IMR-90 (cell line): ENCODE results near the gene FAM13B. TPM values are rescaled to one million over a fixed set of nuclear protein-coding genes. Genes with fewer than 3 reads are reported as not detected.
"Not testable (repeated sequence)": the region's sequence is repeated elsewhere in the genome, so short reads cannot be mapped to it uniquely, and the experiment has no call there.

Experiments used
- ATAC-seq: fragments of 200-7000 bp; cut with Tn5 transposase; 2 replicates; pipeline ENCODE4 v1.9.1; 2020; ENCODE audit warnings: low read depth, mild to moderate bottlenecking, moderate library complexity
- BruUV-seq: library from RNA; stranded (reverse); fragments of 400-500 nt; replicated peaks from 2 replicates; lab custom pipeline; 2021; lab: Mats Ljungman, UMichigan
- CTCF ChIA-PET: fragments of 300-600 bp; formaldehyde crosslinking; extraction: SDS; loops from one replicate; lab custom pipeline; 2021; ENCODE audit warnings: antibody characterized with exemption; lab: Yijun Ruan, JAX
- POLR2A ChIA-PET: fragments of 300-600 bp; sonication (Branson Sonifier 250); formaldehyde crosslinking; loops from one replicate; lab custom pipeline; 2022; ENCODE audit warnings: antibody characterized with exemption; ENCODE audit not compliant: unreplicated experiment; lab: Charles Lee
- DNase-seq: peaks from one replicate; pipeline ENCODE4 v3.0.0; 2013
- H2AFZ ChIP-seq: replicated peaks from 2 replicates; pipeline ENCODE3; 2013; ENCODE audit warnings: low read length, mild to moderate bottlenecking; ENCODE audit not compliant: poor library complexity
- H2AK5ac ChIP-seq: 2 replicates; pipeline ENCODE4 v1.6.1; 2013; ENCODE audit warnings: low read depth, low read length, inconsistent platforms
- H2AK9ac ChIP-seq: replicated peaks from 2 replicates; pipeline ENCODE3; 2013; ENCODE audit warnings: mild to moderate bottlenecking, low read depth, low read length, moderate library complexity; ENCODE audit not compliant: poor library complexity
- H2BK120ac ChIP-seq: 2 replicates; pipeline ENCODE4 v1.6.1; 2013; ENCODE audit warnings: low read depth, low read length, inconsistent platforms
- H2BK15ac ChIP-seq: 3 replicates; pipeline ENCODE4 v1.6.1; 2013; ENCODE audit warnings: low read depth, low read length, inconsistent platforms
- H2BK20ac ChIP-seq: 2 replicates; pipeline ENCODE4 v1.6.1; 2013; ENCODE audit warnings: low read depth, mild to moderate bottlenecking, inconsistent platforms, low read length, moderate library complexity
- H2BK5ac ChIP-seq: 2 replicates; pipeline ENCODE4 v1.6.1; 2013; ENCODE audit warnings: mild to moderate bottlenecking, low read depth, low read length, inconsistent platforms; ENCODE audit not compliant: poor library complexity, severe bottlenecking
- H3K14ac ChIP-seq: replicated peaks from 2 replicates; pipeline ENCODE4 v1.6.1; 2013; ENCODE audit warnings: low read depth, low read length, inconsistent platforms
- H3K18ac ChIP-seq: 2 replicates; pipeline ENCODE4 v1.6.1; 2013; ENCODE audit warnings: low read depth, low read length, control low read depth
- H3K23ac ChIP-seq: 2 replicates; pipeline ENCODE4 v1.6.1; 2013; ENCODE audit warnings: low read depth, low read length, inconsistent platforms
- H3K27ac ChIP-seq: 2 replicates; pipeline ENCODE4 v1.5.1; 2013; ENCODE audit warnings: mild to moderate bottlenecking, control low read depth, low read length; ENCODE audit not compliant: insufficient read depth
- H3K27me3 ChIP-seq: 2 replicates; pipeline ENCODE4 v1.6.1; 2013; ENCODE audit warnings: low read length; ENCODE audit not compliant: control insufficient read depth, insufficient read depth
- H3K36me3 ChIP-seq: 2 replicates; pipeline ENCODE4 v1.6.1; 2013; ENCODE audit warnings: low read length, mixed read lengths; ENCODE audit not compliant: control insufficient read depth, insufficient read depth
- H3K4ac ChIP-seq: 2 replicates; pipeline ENCODE4 v1.6.1; 2013; ENCODE audit warnings: low read depth, low read length, inconsistent platforms
- H3K4me1 ChIP-seq: 2 replicates; pipeline ENCODE4 v1.6.1; 2013; ENCODE audit warnings: low read length, mixed read lengths; ENCODE audit not compliant: control insufficient read depth, insufficient read depth
- H3K4me2 ChIP-seq: 2 replicates; pipeline ENCODE4 v1.6.1; 2013; ENCODE audit warnings: low read depth, mild to moderate bottlenecking, control low read depth, low read length, moderate library complexity
- H3K4me3 ChIP-seq: 2 replicates; pipeline ENCODE4 v1.5.1; 2013; ENCODE audit warnings: low read depth, mild to moderate bottlenecking, control low read depth, low read length, moderate library complexity; ENCODE audit not compliant: insufficient read depth
- H3K56ac ChIP-seq: 2 replicates; pipeline ENCODE4 v1.6.1; 2013; ENCODE audit warnings: low read length, inconsistent platforms; ENCODE audit not compliant: insufficient read depth; ENCODE audit errors: extremely low read depth
- H3K79me1 ChIP-seq, 2 experiments: 2 replicates each; pipeline ENCODE4 v1.6.1; 2013; ENCODE audit warnings: low read length in 2 of 2, inconsistent platforms in 1 of 2, low read depth in 1 of 2
- H3K9ac ChIP-seq: 2 replicates; pipeline ENCODE4 v1.6.1; 2013; ENCODE audit warnings: low read depth, low read length, control low read depth
- H3K9me1 ChIP-seq: 2 replicates; pipeline ENCODE4 v1.6.1; 2013; ENCODE audit warnings: low read length, inconsistent platforms; ENCODE audit not compliant: insufficient read depth
- H3K9me3 ChIP-seq: 2 replicates; pipeline ENCODE4 v1.6.1; 2013; ENCODE audit warnings: low read length; ENCODE audit not compliant: control insufficient read depth, insufficient read depth
- H4K20me1 ChIP-seq: 2 replicates; pipeline ENCODE4 v1.6.1; 2013; ENCODE audit warnings: low read length, inconsistent platforms; ENCODE audit not compliant: insufficient read depth
- H4K5ac ChIP-seq: 2 replicates; pipeline ENCODE4 v1.6.1; 2013; ENCODE audit warnings: mild to moderate bottlenecking, low read depth, low read length, control low read depth
- H4K8ac ChIP-seq, 2 experiments: 2 replicates each; pipeline ENCODE4 v1.6.1; 2013; ENCODE audit warnings: low read depth in 2 of 2, low read length in 2 of 2, control low read depth in 1 of 2, inconsistent platforms in 1 of 2
- H4K91ac ChIP-seq: 2 replicates; pipeline ENCODE4 v1.6.1; 2013; ENCODE audit warnings: low read depth, low read length, inconsistent platforms; ENCODE audit not compliant: insufficient read depth
- WGBS, 2 experiments: methylation state at CpG; one replicate each; pipeline versions ENCODE4 v1.1.5 to v1.1.7; 2013; ENCODE audit warnings: missing lambda C conversion rate in 2 of 2; ENCODE audit not compliant: insufficient read length in 1 of 2; ENCODE audit errors: extremely low coverage in 2 of 2; 5-methylcytosine and 5-hydroxymethylcytosine counted together
- dilution Hi-C: fragments of 300-500 bp; cut with HindIII; formaldehyde crosslinking; loops from one replicate; pipeline ENCODE4 v1.14.3; 2018; ENCODE audit warnings: low sequenced_read_pairs; ENCODE audit not compliant: unreplicated experiment
- in situ Hi-C: fragments of 300-500 bp; cut with MboI; formaldehyde crosslinking; loops from 3 replicates; pipeline ENCODE4 v1.14.3; 2019; ENCODE audit warnings: low sequenced_read_pairs, inconsistent platforms, mixed read lengths
- intact Hi-C: fragments of 100-400 bp; cut with micrococcal nuclease; formaldehyde crosslinking; loops from 2 replicates; pipeline ENCODE4 v1.10.0; 2022
- polyA plus RNA-seq, 3 experiments: library from polyadenylated mRNA; depleted of rRNA; stranded (reverse); fragments of >200 nt; gene quantifications; 2 replicates each; pipeline ENCODE4 v1.2.3, GENCODE V29; 2012; ENCODE audit warnings: low replicate concordance in 1 of 3
- total RNA-seq: library from RNA; depleted of rRNA; stranded (reverse); fragments of >200 nt; gene quantifications from 2 replicates; pipeline ENCODE4 v1.2.3, GENCODE V29; 2012

The FAM13B gene
- total and polyA plus RNA-seq, 2 of the 4 experiments (the other 2 are of a cell fraction) = 14.6 to 15.1 TPM

DNA sequence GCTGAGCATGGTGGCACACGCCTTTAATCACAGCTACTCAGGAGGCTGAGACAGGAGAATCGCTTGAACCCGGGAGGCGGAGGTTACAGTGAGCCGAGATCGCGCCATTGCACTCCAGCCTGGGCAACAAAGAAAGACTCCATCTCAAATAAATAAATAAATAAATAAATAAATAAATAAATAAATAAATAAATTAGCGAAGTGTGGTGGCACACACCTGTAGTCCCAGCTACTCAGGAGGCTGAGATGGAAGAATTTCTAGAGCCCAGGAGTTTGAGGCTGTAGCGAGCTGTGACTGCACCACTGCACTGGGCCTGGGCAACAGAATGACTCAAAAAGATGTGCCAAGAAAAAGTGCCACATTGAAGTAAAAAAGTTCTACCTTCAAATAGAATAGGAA is 6.1 kb downstream of the FAM13B start:
- H4K91ac ChIP-seq, H3K9me3 ChIP-seq, POLR2A ChIA-PET, H3K36me3 ChIP-seq, H4K5ac ChIP-seq, H3K4ac ChIP-seq, H3K4me2 ChIP-seq, H2AFZ ChIP-seq, H2AK9ac ChIP-seq, DNase-seq, intact Hi-C loops, H3K23ac ChIP-seq, H2AK5ac ChIP-seq, dilution Hi-C loops, H2BK120ac ChIP-seq, H3K4me3 ChIP-seq, H3K18ac ChIP-seq, H2BK15ac ChIP-seq, H3K9me1 ChIP-seq, H3K56ac ChIP-seq, H3K9ac ChIP-seq, H3K4me1 ChIP-seq, BruUV-seq, H3K14ac ChIP-seq, H2BK20ac ChIP-seq, H4K8ac ChIP-seq, H2BK5ac ChIP-seq, H3K27me3 ChIP-seq, H3K27ac ChIP-seq, ATAC-seq: not testable (repeated sequence)
- in situ Hi-C loops = loop anchor here (25.0 kb wide), 1 partner anchor 111 kb away; the partner anchor contains the start of gene NME5
- Histone ChIP-seq H4K20me1 (peaks cover 85% of the 10 kb centered on the region), H3K79me1 (peaks cover 0 to 32% of the 10 kb centered on the region in 2 experiments; a peak in 3 of 4 replicates)
- CTCF ChIA-PET = interaction anchor here (1.0 kb wide), 1 partner anchor 9 kb away, joined by 5 read pairs; no protein-coding TSS in a partner anchor
- no CpG with 5 or more reads among the region's 9 CpGs for WGBS, 2 experiments
